ENCODE measurements around the gene WDFY4.

WDFY4 gene

GRCh38 chr10:49029666-49030065 lies 345.0 kb downstream of the WDFY4 start:
- no peak overlapping the region for H3K27ac ChIP-seq (ENCODE audit: extremely low read depth, low read depth, low read length)
- H3K4me1 ChIP-seq (ENCODE audit: control insufficient read depth, insufficient read depth, low read length) = no peaks in the 10 kb centered on the region
- no peaks in the 10 kb centered on the region; a peak in 1 of 3 replicates for H3K36me3 ChIP-seq (ENCODE audit: control insufficient read depth in 2 of 2, insufficient read depth in 1 of 2, low read length in 2 of 2)
- CTCF ChIA-PET = interaction anchor here (0.7 kb wide), 1 partner anchor 12 kb away, joined by 3 read pairs; no protein-coding TSS in a partner anchor
- TF ChIP-seq ZNF248 (tag by site-specific recombination; IDR thresholded peaks at IDR 0.05) = no peak
- TF ChIP-seq, protein P1, sequence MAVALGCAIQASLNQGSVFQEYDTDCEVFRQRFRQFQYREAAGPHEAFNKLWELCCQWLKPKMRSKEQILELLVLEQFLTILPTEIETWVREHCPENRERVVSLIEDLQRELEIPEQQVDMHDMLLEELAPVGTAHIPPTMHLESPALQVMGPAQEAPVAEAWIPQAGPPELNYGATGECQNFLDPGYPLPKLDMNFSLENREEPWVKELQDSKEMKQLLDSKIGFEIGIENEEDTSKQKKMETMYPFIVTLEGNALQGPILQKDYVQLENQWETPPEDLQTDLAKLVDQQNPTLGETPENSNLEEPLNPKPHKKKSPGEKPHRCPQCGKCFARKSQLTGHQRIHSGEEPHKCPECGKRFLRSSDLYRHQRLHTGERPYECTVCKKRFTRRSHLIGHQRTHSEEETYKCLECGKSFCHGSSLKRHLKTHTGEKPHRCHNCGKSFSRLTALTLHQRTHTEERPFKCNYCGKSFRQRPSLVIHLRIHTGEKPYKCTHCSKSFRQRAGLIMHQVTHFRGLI (tag by site-specific recombination; IDR thresholded peaks at IDR 0.05) = no peak
- no peak for TF ChIP-seq ZEB2 (tag by site-specific recombination; IDR thresholded peaks at IDR 0.05)
- TF ChIP-seq YY1 (tag by site-specific recombination; IDR thresholded peaks at IDR 0.05) = no peak
- TF ChIP-seq, protein P2, sequence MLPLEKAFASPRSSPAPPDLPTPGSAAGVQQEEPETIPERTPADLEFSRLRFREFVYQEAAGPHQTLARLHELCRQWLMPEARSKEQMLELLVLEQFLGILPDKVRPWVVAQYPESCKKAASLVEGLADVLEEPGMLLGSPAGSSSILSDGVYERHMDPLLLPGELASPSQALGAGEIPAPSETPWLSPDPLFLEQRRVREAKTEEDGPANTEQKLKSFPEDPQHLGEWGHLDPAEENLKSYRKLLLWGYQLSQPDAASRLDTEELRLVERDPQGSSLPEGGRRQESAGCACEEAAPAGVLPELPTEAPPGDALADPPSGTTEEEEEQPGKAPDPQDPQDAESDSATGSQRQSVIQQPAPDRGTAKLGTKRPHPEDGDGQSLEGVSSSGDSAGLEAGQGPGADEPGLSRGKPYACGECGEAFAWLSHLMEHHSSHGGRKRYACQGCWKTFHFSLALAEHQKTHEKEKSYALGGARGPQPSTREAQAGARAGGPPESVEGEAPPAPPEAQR (tag by site-specific recombination; IDR thresholded peaks at IDR 0.05) = no peak
- TF ChIP-seq ZNF404 (tag by site-specific recombination; IDR thresholded peaks at IDR 0.05) = no peak
- TF ChIP-seq OVOL3 (tag by site-specific recombination; IDR thresholded peaks at IDR 0.05) = no peak
- no peaks in the 10 kb centered on the region for H3K9me3 ChIP-seq (ENCODE audit: control insufficient read depth, insufficient read depth, low read depth, low read length)
- H3K4me3 ChIP-seq (ENCODE audit: low read depth, low read length) = no peak overlapping the region
- POLR2A ChIA-PET = no interaction called here

All from HEK293 (cell line).